Endothelial cell of umbilical vein (primary cell): ENCODE data around the gene CRIM1. TPM values are rescaled to one million over a fixed set of nuclear protein-coding genes. Genes with fewer than 3 reads are reported as not detected.

ENCODE experiments used
- BruUV-seq: library from RNA; stranded (reverse); fragments of 400-500 nt; replicated peaks from 2 replicates; lab custom pipeline; 2021; lab: Mats Ljungman, UMichigan
- CTCF ChIA-PET: fragments of 300-600, 350-600 bp; sonication (Branson Sonifier 250); formaldehyde crosslinking; loops from one replicate; lab custom pipeline; 2021; ENCODE audit warnings: antibody characterized with exemption, inconsistent platforms; lab: Charles Lee
- POLR2A ChIA-PET: fragments of 300-600, 350-600 bp; sonication (Branson Sonifier 250); formaldehyde crosslinking; loops from one replicate; lab custom pipeline; 2021; ENCODE audit warnings: antibody characterized with exemption, inconsistent platforms; lab: Charles Lee
- DNase-seq: peaks from one replicate; pipeline ENCODE4 v3.0.0-alpha.2; 2011; ENCODE audit warnings: low read depth, low spot score
- FAIRE-seq: peaks from 2 replicates; lab custom pipeline; 2011; peaks lifted over from hg19 to GRCh38; lab: Jason Lieb, UNC
- H2AFZ ChIP-seq: 2 replicates; pipeline ENCODE4 v1.6.0; 2012; ENCODE audit warnings: low read depth, low read length, control low read depth, inconsistent platforms
- H3K27ac ChIP-seq: 2 replicates; pipeline ENCODE4 v1.5.1; 2011; ENCODE audit warnings: low read depth, mild to moderate bottlenecking, control low read depth, low read length, moderate library complexity; ENCODE audit not compliant: insufficient read depth
- H3K27me3 ChIP-seq, 2 experiments: 2 replicates each; pipeline versions ENCODE4 v1.6.0 to v1.6.1; 2011; ENCODE audit warnings: low read length in 2 of 2, mixed read lengths in 1 of 2; ENCODE audit not compliant: control insufficient read depth in 2 of 2, insufficient read depth in 2 of 2
- H3K36me3 ChIP-seq, 2 experiments: 2 replicates in 1 of 2; 3 replicates in 1 of 2; pipeline ENCODE4 v1.5.1; 2011; ENCODE audit warnings: low read length in 2 of 2, mild to moderate bottlenecking in 1 of 2, moderate library complexity in 1 of 2; ENCODE audit not compliant: control insufficient read depth in 2 of 2, insufficient read depth in 2 of 2; ENCODE audit errors: extremely low read depth in 1 of 2
- H3K4me1 ChIP-seq: 3 replicates; pipeline ENCODE4 v1.5.1; 2011; ENCODE audit warnings: mild to moderate bottlenecking, low read length; ENCODE audit not compliant: control insufficient read depth, insufficient read depth; ENCODE audit errors: extremely low read depth
- H3K4me2 ChIP-seq: 2 replicates; pipeline ENCODE4 v1.6.1; 2011; ENCODE audit warnings: low read length, control low read depth, mixed read lengths; ENCODE audit not compliant: insufficient read depth
- H3K4me3 ChIP-seq, 3 experiments: fragments of 200-600 bp in 1 of 3; sonication (generic), shearing (Covaris generic) in 1 of 3; replicated peaks in 1 of 3; 2 replicates each; pipeline ENCODE4 v1.5.1; 2011 to 2016; ENCODE audit warnings: control low read depth in 3 of 3, low read length in 3 of 3, mild to moderate bottlenecking in 2 of 3, inconsistent platforms in 1 of 3, low read depth in 1 of 3, moderate library complexity in 1 of 3; ENCODE audit not compliant: insufficient read depth in 1 of 3
- H3K79me2 ChIP-seq: 2 replicates; pipeline ENCODE4 v1.6.0; 2012; ENCODE audit warnings: low read length, inconsistent platforms; ENCODE audit not compliant: control insufficient read depth, insufficient read depth
- H3K9ac ChIP-seq: replicated peaks from 2 replicates; pipeline ENCODE3; 2011; ENCODE audit warnings: low read length, control low read depth; ENCODE audit not compliant: insufficient read depth; ENCODE audit errors: extremely low read depth
- H3K9me1 ChIP-seq: replicated peaks from 3 replicates; pipeline ENCODE4 v1.6.0; 2011; ENCODE audit warnings: mild to moderate bottlenecking, low read length; ENCODE audit not compliant: control insufficient read depth, insufficient read depth; ENCODE audit errors: extremely low read depth
- H3K9me3 ChIP-seq: replicated peaks from 2 replicates; pipeline ENCODE4 v1.5.1; 2012; ENCODE audit warnings: low read length, inconsistent platforms; ENCODE audit not compliant: control insufficient read depth, insufficient read depth
- H4K20me1 ChIP-seq: replicated peaks from 2 replicates; pipeline ENCODE3; 2011; ENCODE audit warnings: mild to moderate bottlenecking, low read length; ENCODE audit not compliant: control insufficient read depth, insufficient read depth; ENCODE audit errors: extremely low read depth
- CTCF ChIP-seq, 2 donors: IDR thresholded peaks; 1 replicate in 1 of 2; 2 replicates in 1 of 2; pipeline ENCODE4 v1.5.1; 2011; ENCODE audit warnings: low read length in 2 of 2, mild to moderate bottlenecking in 2 of 2, moderate library complexity in 2 of 2, control low read depth in 1 of 2, inconsistent platforms in 1 of 2, low read depth in 1 of 2; ENCODE audit not compliant: insufficient read depth in 1 of 2; ENCODE audit errors: extremely low read depth in 1 of 2
- EZH2 ChIP-seq: IDR thresholded peaks from 2 replicates; pipeline ENCODE4 v1.6.1; 2012; ENCODE audit warnings: borderline replicate concordance, low read depth, mild to moderate bottlenecking, moderate library complexity, low read length, inconsistent platforms; ENCODE audit not compliant: severe bottlenecking
- FOS ChIP-seq: IDR thresholded peaks from 2 replicates; pipeline ENCODE4 v1.6.1; 2011; ENCODE audit warnings: mild to moderate bottlenecking, low read length, moderate library complexity, borderline replicate concordance; ENCODE audit not compliant: insufficient read depth
- GATA2 ChIP-seq: IDR thresholded peaks from 2 replicates; pipeline ENCODE4 v1.7.0; 2011; ENCODE audit warnings: low read depth, mild to moderate bottlenecking, moderate library complexity, mixed read lengths, low read length; ENCODE audit not compliant: insufficient read length, insufficient read depth
- JUN ChIP-seq: IDR thresholded peaks from 2 replicates; pipeline ENCODE4 v1.6.1; 2011; ENCODE audit warnings: borderline replicate concordance, low read depth; ENCODE audit not compliant: insufficient read length, insufficient read depth
- MAX ChIP-seq: IDR thresholded peaks from 2 replicates; pipeline ENCODE4 v1.6.1; 2011; ENCODE audit not compliant: insufficient read depth, insufficient read length
- MYC ChIP-seq: IDR thresholded peaks from one replicate; pipeline ENCODE4 v1.6.1; 2011; ENCODE audit warnings: mild to moderate bottlenecking, low read depth, low read length
- POLR2A ChIP-seq: IDR thresholded peaks from 2 replicates; pipeline ENCODE4 v1.6.1; 2012; ENCODE audit warnings: low read depth, mild to moderate bottlenecking, control low read depth, low read length
- POLR2AphosphoS5 ChIP-seq: IDR thresholded peaks from 2 replicates; pipeline ENCODE4 v1.6.1; 2012; ENCODE audit warnings: low read depth, mild to moderate bottlenecking, control low read depth, low read length, moderate library complexity; ENCODE audit not compliant: insufficient read depth
- dilution Hi-C: fragments of 300-500 bp; cut with MboI; formaldehyde crosslinking; loops from one replicate; pipeline ENCODE4 v1.15.0; 2019; ENCODE audit warnings: low sequenced_read_pairs; ENCODE audit not compliant: extremely low pct_ligation_motif_present
- intact Hi-C: fragments of 100-400 bp; cut with micrococcal nuclease; formaldehyde crosslinking; loops from one replicate; pipeline ENCODE4 v1.10.0; 2022
- polyA plus RNA-seq, 4 experiments: library from polyadenylated mRNA; depleted of rRNA in 3 of 4; stranded (reverse) in 3 of 4; unstranded in 1 of 4; fragments of >200 nt; gene quantifications; 2 replicates each; pipeline versions ENCODE4 v1.2.1 to v1.2.3, GENCODE V29; 2011 to 2012; ENCODE audit warnings: missing spikeins in 1 of 4
- total RNA-seq: library from RNA; stranded (reverse); gene quantifications from 2 replicates; pipeline ENCODE4 v1.2.3, GENCODE V29; 2021

CRIM1 gene
- total and polyA plus RNA-seq, 2 donors (not counting 3 experiments of a cell fraction or from before 2014, with no cell fraction given) = 422 to 649 TPM

GRCh38 chr2:36395866-36396265 lies 40.3 kb downstream of the CRIM1 start:
- BruUV-seq = no TSS peak
- ChIA-PET POLR2A (interaction anchor here (1.3 kb wide), 1 partner anchor 38 kb away, joined by 3 read pairs; no protein-coding TSS in a partner anchor), CTCF (interaction anchor here (1.0 to 4.7 kb wide), 9 partner anchors 8 to 64 kb away, joined by 3 to 17 read pairs (median 5); no protein-coding TSS in a partner anchor)
- Histone ChIP-seq H3K27me3 (no peaks in the 10 kb centered on the region), H3K4me3 (no peak overlapping the region), H3K4me1 (peaks cover 86% of the 10 kb centered on the region), H3K27ac (no peak overlapping the region), H3K36me3 (peaks cover 6 to 22% of the 10 kb centered on the region in 2 experiments), H4K20me1 (peaks cover 2% of the 10 kb centered on the region), H3K9ac (no peak overlapping the region), H3K9me1 (no peaks in the 10 kb centered on the region), H3K9me3 (no peaks in the 10 kb centered on the region), H2AFZ (no peak overlapping the region), H3K79me2 (peaks cover 99% of the 10 kb centered on the region), H3K4me2 (no peak overlapping the region)
- FAIRE-seq = no peak
- TF ChIP-seq MAX = no peak
- no peak for TF ChIP-seq POLR2A
- no peak for TF ChIP-seq POLR2AphosphoS5
- TF ChIP-seq CTCF (IDR thresholded peaks at IDR 0.05; ENCODE audit: extremely low read depth in 1 of 2, insufficient read depth in 1 of 2, low read depth in 1 of 2, low read length in 2 of 2) = no peak
- no peak for TF ChIP-seq JUN
- no peak for TF ChIP-seq MYC
- TF ChIP-seq GATA2 = no peak
- TF ChIP-seq EZH2 = no peak
- TF ChIP-seq FOS = no peak
- dilution Hi-C loops = no loop called here
- intact Hi-C loops = no loop called here
- DNase-seq = no peak
